ENCODE data around the gene ASB6. TPM values are rescaled to one million over a fixed set of nuclear protein-coding genes. Genes with fewer than 3 reads are reported as not detected.
"Not testable (repeated sequence)": the region's sequence is repeated elsewhere in the genome, so short reads cannot be mapped to it uniquely, and the experiment has no call there.

Gene ASB6
- total and polyA plus RNA-seq, 2 donors = 5.8 to 16.5 TPM

DNA sequence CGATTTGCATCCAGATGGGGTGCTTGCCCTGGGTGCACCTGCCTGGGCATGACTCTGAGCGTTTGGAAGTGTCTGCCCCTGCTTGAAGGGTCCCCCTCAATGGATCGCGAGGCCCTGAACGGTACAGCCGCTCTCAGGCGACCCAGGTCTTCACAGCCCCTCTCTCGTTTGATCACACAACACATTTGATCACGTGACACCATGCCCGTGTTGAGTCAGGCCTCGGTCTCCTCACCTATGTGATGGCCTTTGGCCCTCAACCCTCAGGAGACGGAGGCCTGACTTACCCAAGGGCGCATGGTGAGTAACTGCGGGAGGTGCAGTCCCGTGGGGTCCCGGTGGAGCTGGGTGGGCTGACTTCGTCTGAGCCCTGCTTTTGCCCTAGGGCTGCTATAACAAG is 3.0 kb upstream of the ASB6 start:
- no peak overlapping the region for H3K4me3 ChIP-seq (ENCODE audit: low read depth, low read length)
- H3K36me3 ChIP-seq (ENCODE audit: insufficient read depth) = no peaks in the 10 kb centered on the region
- H3K4me1 ChIP-seq (ENCODE audit: insufficient read depth) = peaks cover 1% of the 10 kb centered on the region
- no peak overlapping the region for H3K27ac ChIP-seq (ENCODE audit: low read depth)
- WGBS = 70% methylated on average over 17 of the region's 17 CpGs
- DNase-seq (ENCODE audit: extremely low spot score) = no peak

DNA sequence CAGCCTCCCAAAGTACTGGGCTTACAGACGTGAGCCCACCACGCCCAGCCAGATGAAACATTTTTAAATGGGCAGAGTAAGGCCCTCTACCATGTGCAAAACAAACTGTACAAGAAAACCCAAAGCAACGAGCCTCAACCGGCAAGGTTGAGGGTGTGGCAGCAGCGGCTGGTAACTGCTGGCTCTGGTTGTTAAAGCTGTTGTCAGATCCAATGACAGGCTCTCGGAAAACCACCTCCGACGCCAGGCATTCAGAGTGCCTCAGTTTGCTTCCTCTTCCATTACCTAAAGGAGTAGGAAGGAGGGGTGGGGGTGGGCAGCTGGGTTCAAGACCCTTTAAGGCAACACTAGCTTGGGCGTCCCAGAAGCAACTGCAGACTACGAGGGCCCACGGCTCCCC is 2.4 kb upstream of the ASB6 start:
- no peak overlapping the region for H3K27ac ChIP-seq (ENCODE audit: low read depth)
- no peaks in the 10 kb centered on the region for H3K36me3 ChIP-seq (ENCODE audit: insufficient read depth)
- no peak for DNase-seq (ENCODE audit: extremely low spot score)
- H3K4me3 ChIP-seq (ENCODE audit: low read depth, low read length) = no peak overlapping the region
- WGBS = 62% methylated on average over 11 of the region's 11 CpGs
- H3K4me1 ChIP-seq (ENCODE audit: insufficient read depth) = peaks cover 1% of the 10 kb centered on the region

DNA sequence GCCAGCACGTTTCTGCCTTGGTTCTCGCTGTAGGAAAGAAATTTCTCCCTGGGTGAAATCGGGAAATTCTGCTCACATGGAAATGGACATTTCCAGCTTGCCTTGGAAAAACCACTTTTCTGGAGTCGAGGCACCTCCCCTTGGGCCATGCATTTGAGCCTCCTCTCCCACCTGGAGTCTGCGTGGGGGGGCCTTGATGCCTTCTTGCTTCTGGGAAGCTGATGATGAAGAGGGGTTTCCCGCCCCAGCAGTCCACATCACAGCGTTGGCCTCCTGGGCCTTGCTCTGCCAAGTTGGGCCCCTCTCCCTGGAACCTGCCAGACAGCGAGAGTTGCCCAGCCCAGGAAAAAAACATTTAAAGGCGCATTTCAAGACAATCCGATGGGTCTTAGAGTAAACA is 1.8 kb upstream of the ASB6 start:
- no peak overlapping the region for H3K4me3 ChIP-seq (ENCODE audit: low read depth, low read length)
- no peaks in the 10 kb centered on the region for H3K36me3 ChIP-seq (ENCODE audit: insufficient read depth)
- 78% methylated on average over 10 of the region's 10 CpGs for WGBS
- peaks cover 1% of the 10 kb centered on the region for H3K4me1 ChIP-seq (ENCODE audit: insufficient read depth)
- DNase-seq (ENCODE audit: extremely low spot score) = no peak
- H3K27ac ChIP-seq (ENCODE audit: low read depth) = no peak overlapping the region

DNA sequence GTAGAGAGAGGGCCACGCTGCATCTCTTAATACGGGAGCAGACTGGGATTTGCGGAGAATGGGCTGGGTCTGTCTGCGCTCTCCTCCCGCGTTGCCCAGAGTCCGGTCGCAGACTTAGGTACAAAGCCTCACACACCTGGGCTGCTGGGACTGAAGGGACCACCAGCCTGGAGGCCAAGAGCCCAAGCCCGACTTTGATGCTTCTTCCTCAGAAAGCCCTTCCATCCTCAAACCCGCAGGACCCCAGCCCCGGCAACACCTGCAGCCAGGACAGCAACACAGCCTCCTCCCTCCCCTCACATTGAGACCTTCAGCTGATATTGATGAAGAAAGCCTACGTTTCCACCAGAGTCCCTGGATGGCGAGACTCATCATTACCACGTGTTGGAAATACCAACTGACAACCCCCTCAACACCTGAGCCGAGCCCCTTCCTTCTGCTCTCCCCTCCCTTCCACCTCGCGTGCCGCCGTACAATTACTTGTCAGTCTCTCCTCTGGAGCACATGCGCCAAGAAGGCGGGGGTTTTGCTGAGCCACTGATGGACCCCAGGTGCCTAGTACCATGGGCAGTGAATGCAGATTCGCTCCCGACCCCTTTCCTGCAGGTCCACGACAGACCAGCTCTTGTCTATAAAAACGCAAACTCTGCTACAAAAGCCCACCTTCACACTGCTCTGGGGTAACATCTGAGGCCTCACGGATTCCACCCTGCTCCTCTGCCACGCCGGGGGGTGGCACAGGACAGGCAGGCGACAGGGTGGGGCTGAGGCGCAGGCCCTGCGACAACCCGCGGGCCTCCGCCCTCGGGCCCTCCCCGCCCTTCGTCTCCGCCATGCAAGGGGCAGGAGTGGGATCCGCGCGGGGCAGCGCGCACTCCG is 841 bp downstream of the ASB6 start:
- peak overlapping the region; percentile 85 for H3K4me3 ChIP-seq (ENCODE audit: low read depth, low read length)
- H3K36me3 ChIP-seq (ENCODE audit: insufficient read depth) = no peaks in the 10 kb centered on the region
- no peak overlapping the region for H3K27ac ChIP-seq (ENCODE audit: low read depth)
- no peak for DNase-seq (ENCODE audit: extremely low spot score)
- WGBS = 19% methylated on average over 44 of the region's 44 CpGs
- H3K4me1 ChIP-seq (ENCODE audit: insufficient read depth) = peaks cover 1% of the 10 kb centered on the region

DNA sequence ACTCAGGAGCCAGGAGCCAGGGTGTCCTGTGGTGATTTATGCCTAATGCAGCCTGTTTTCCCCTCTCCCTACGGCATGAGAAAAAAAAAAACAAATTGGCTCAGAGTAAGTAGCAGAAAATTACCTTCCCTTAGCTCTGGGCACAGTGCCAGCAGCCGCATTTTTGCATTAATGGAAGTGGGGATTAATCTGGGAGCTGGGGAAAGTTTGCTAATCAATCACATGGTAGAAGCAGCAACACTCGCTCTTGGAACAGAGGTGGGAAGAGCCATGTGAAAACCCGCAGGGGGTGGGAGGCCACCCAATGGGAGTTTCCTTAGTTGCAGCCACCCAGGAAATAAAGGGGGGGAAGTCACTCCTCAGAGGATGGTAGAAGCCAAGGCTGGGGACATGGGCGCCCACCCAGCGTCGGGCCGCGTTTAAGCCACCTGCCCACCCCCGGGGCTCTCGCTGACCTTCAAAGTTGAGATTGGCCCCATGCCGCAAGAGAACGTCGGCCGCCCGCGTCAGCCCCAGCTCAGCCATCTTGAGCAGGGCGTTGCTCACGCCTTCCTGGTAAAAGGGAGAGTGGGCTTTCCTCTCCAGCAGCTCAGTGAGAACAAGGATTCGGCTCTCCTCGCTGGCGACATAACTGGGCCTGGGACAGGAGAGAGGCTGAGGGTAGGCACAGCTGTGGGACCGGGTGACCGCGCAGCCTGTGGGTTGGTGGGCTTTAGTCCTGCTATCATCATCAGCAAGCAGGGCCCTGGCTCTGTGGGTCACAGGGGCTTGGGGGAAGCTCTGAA is 1.7 kb downstream of the ASB6 start:
- Histone ChIP-seq H3K4me3 (ENCODE audit: low read depth, low read length) (no peak overlapping the region), H3K36me3 (ENCODE audit: insufficient read depth) (no peaks in the 10 kb centered on the region), H3K4me1 (ENCODE audit: insufficient read depth) (peaks cover 1% of the 10 kb centered on the region), H3K27ac (ENCODE audit: low read depth) (no peak overlapping the region)
- 71% methylated on average over 25 of the region's 25 CpGs for WGBS
- no peak for DNase-seq (ENCODE audit: extremely low spot score)

DNA sequence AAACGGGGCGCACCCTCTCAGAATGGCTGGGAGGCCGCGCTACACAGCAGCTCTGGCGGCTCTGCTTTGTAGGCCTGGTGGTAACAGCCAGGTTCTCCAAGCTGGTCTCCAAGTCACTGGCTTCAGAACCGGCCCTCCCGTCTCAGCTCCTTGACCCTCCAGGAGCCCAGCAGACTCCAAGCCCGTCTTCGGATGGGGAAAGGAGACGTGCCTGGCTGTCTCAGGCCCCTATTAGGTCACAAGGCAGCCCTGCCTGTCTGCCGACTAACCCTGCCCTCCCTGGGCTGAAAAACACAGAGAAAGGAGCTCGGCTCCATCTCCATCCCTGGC is 2.2 kb downstream of the ASB6 start:
- Histone ChIP-seq H3K4me3 (ENCODE audit: low read depth, low read length) (no peak overlapping the region), H3K36me3 (ENCODE audit: insufficient read depth) (no peaks in the 10 kb centered on the region), H3K4me1 (ENCODE audit: insufficient read depth) (peaks cover 1% of the 10 kb centered on the region), H3K27ac (ENCODE audit: low read depth) (no peak overlapping the region)
- WGBS = 71% methylated on average over 12 of the region's 12 CpGs
- no peak for DNase-seq (ENCODE audit: extremely low spot score)

DNA sequence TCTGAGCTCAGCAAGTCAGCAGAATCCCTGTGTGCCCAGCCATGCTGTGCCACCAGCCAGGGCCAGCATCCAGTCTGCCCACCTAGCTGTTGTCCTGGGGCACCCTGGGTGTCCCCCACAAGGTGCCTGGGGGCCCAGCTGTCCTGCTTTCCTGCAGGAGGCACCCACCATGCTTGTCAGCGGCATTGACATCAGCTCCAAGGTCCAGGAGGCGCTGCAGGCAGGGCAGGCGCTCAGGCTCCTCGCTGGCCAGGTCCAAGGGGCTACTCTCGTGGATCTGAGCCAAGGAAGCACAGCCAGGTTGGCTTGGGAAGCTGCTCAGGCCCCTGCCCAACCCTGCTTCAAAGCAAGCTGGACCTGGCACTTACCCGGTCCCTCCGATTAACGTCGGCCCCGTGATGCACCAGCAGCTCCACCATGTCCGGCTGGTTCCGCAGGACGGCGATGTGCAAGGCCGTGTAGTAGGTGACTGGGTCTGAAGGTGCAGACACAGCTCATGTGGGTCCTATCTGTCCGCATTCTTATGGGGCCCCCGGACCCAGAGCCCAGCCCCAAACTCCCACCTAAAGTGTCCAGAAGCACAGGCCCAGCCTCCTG is 2.8 kb downstream of the ASB6 start:
- Histone ChIP-seq H3K27ac (ENCODE audit: low read depth) (no peak overlapping the region), H3K4me3 (ENCODE audit: low read depth, low read length) (no peak overlapping the region), H3K36me3 (ENCODE audit: insufficient read depth) (no peaks in the 10 kb centered on the region), H3K4me1 (ENCODE audit: insufficient read depth) (peaks cover 1% of the 10 kb centered on the region)
- 90% methylated on average over 17 of the region's 17 CpGs for WGBS
- DNase-seq (ENCODE audit: extremely low spot score) = no peak

DNA sequence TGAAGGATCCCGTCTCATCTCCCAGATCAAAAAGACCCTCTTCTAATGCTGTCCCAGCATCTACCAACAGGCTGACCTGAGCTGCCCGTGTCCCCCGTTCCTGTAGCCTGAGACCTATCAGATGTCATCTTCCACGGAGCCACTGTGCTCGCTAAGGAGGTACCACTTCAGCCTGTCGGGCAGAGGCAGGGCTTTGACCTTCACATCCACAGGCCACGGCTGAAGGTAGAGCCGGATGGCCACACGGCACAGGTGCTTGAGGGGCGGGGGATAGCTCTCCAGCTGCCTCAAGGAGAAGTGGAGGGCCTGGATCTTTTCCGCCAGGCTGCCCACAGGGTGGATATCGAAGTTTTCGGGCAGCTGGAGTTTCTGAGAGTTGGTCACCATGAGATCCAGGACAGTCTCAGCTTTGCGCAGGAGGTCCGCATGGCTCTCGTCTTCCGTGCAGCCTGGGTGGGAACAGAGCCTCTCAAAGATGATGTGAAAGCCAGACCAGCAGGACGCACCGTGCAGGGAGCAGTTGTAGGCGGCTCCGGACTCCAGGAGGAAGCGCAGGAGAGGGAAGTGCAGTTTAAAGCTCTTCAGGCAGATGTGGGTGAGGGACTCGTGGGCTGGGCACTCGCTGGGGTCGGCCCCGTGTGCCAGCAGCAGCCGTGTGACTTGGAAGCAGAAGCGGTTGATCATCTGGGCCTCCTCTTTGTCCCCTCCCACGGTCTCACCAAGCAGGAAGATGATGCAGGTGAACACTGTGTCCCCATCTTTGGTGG is 4.1 kb downstream of the ASB6 start:
- 76% methylated on average over 29 of the region's 29 CpGs for WGBS
- Histone ChIP-seq H3K27ac (ENCODE audit: low read depth) (no peak overlapping the region), H3K4me1 (ENCODE audit: insufficient read depth) (peaks cover 1% of the 10 kb centered on the region), H3K36me3 (ENCODE audit: insufficient read depth) (peaks cover 4% of the 10 kb centered on the region), H3K4me3 (ENCODE audit: low read depth, low read length) (no peak overlapping the region)
- no peak for DNase-seq (ENCODE audit: extremely low spot score)

DNA sequence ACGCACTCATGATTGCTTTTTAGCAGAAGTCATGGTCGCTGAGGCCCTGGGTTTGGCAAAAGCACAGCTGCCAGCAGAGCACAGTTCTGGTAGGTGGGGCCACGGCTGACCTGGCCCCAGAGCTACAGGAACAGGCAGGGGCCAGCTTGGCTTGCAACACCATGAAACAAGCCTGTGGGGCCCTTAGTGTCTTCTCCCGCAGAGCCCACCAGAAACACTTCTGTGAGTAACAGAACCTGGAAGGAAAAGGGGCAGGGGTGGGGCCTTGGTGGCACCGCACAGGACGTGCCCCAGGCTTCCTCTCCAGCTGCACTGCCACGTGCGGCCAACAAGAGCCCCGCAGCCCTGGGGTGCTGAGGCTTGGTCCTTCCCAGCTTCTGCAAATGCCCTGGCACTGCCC is 4.8 kb downstream of the ASB6 start:
- Histone ChIP-seq H3K36me3 (ENCODE audit: insufficient read depth) (peaks cover 4% of the 10 kb centered on the region), H3K27ac (ENCODE audit: low read depth) (no peak overlapping the region), H3K4me1 (ENCODE audit: insufficient read depth) (peaks cover 1% of the 10 kb centered on the region), H3K4me3 (ENCODE audit: low read depth, low read length) (no peak overlapping the region)
- 68% methylated on average over 9 of the region's 9 CpGs for WGBS
- no peak for DNase-seq (ENCODE audit: extremely low spot score)

DNA sequence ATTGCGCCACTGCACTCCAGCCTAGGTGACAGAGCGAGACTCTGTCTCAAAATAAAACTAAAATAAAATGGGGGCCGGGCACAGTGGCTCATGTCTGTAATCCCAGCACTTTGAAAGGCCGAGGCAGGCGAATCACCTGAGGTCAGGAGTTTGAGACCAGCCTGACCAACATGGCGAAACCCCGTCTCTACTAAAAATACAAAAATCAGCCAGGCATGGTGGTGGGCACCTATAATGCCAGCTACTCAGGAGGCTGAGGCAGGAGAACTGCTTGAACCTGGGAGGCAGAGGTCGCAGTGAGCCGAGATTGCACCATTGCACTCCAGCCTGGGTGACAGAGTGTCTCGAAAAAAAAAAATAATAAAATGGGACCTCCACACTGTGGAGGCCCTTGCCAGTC is 5.6 kb downstream of the ASB6 start:
- DNase-seq (ENCODE audit: extremely low spot score); H3K36me3 ChIP-seq (ENCODE audit: insufficient read depth); H3K27ac ChIP-seq (ENCODE audit: low read depth); H3K4me3 ChIP-seq (ENCODE audit: low read depth, low read length); H3K4me1 ChIP-seq (ENCODE audit: insufficient read depth): not testable (repeated sequence)
- 90% methylated on average over 10 of the region's 10 CpGs for WGBS

DNA sequence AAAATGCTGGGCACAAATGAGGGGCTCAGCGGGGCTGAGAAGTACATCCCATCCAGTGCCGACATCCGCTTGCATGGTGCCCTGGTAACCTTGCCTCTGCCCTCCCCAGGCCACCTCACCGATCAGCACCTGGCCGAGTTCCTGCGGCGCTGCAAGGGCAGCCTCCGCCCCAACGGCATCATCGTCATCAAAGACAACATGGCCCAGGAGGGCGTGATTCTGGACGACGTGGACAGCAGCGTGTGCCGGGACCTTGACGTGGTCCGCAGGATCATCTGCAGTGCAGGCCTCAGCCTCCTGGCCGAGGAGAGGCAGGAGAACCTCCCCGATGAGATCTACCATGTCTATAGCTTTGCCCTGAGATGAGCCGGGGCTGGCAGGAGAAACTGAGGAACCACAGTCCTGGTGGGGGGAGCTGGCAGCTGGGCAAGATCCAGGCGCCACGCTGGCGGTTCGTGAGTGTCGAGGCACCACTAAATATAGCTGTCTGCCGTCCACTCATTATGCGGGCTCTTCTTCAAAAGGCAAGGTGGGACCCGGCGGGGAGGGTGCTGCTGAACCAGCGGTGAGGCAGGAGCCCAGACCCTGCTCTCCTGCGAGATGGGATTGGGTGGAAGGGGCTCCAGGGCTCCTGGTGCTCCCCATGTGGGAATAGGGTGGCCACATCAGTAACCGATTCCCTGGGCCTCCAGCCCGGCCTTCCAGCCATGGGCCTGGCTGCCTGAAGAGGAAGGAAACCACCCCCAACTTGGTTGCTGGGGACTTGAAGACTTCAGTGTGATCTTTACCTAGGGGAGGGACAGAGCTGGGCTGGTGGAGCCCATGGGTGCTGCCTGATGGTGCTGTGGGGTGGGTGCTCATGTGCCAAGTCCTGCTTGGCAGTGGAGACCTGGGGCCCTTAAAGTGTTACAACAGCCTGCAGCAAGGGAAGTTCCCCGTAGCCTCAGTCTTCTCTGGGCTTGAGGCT is 6.6 kb downstream of the ASB6 start:
- H3K36me3 ChIP-seq (ENCODE audit: insufficient read depth) = peaks cover 4% of the 10 kb centered on the region
- no peak overlapping the region for H3K27ac ChIP-seq (ENCODE audit: low read depth)
- DNase-seq (ENCODE audit: extremely low spot score) = no peak
- H3K4me3 ChIP-seq (ENCODE audit: low read depth, low read length) = no peak overlapping the region
- no peaks in the 10 kb centered on the region for H3K4me1 ChIP-seq (ENCODE audit: insufficient read depth)
- WGBS = 89% methylated on average over 34 of the region's 34 CpGs

DNA sequence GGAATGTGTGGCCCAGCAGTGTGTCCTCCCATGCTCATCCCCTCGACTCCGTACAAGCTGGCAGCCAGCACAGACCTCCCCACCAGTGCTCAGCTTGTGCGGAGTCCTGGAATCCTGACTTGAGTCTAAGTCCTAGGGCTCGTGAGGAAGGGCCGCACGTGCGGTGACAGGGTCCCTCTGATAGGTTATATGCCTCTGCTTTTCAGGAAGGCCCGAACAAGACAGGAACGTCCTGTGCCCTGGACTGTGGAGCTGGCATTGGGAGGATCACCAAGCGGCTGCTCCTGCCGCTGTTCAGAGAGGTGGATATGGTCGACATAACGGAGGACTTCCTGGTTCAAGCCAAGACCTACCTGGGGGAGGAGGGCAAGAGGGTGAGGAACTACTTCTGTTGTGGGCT is 8.1 kb downstream of the ASB6 start:
- H3K36me3 ChIP-seq (ENCODE audit: insufficient read depth) = peaks cover 4% of the 10 kb centered on the region
- 82% methylated on average over 13 of the region's 13 CpGs for WGBS
- no peaks in the 10 kb centered on the region for H3K4me1 ChIP-seq (ENCODE audit: insufficient read depth)
- no peak overlapping the region for H3K27ac ChIP-seq (ENCODE audit: low read depth)
- no peak overlapping the region for H3K4me3 ChIP-seq (ENCODE audit: low read depth, low read length)
- DNase-seq (ENCODE audit: extremely low spot score) = no peak
